ENCODE data around the gene VPS37C.

DNA sequence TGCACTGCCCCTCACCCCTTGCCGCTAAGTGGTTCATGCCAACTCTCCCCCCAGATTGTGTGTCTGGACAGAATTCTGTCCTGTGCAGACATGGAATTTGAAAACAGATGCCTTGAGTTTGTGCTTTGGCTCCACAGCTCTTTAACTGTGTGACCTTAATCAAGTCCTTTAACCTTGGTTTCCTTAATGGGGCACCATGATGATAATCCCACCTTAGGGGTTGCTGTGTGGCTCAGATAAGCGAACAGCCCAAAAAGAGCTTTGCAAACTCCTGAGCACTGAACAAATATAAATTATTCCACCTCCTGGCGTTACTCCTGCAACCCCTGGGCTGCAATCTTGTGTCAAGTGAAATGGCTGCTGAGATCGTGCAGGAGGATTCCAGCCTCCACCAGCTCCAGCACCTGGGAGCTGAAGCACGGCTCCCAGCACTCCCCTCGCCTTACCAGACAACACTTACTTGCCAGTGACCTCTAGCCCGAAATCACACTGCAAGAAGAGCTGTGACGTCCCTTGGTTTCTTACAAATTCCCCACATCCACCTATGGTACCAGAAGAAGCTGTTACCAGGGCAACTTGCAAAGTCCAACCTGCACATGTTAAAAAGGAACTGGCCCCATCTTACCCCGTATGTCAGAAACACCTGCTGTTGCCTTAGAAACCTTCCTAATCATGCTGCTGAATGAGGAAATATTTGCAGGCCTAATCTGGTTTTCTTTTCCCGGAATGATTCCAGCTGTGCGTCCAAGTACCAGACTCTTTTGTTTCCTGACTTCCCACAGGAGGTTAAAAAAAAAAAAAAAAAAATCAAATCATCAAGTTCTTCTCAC is 13.2 kb downstream of the VPS37C start:
- TF ChIP-seq, protein P1, sequence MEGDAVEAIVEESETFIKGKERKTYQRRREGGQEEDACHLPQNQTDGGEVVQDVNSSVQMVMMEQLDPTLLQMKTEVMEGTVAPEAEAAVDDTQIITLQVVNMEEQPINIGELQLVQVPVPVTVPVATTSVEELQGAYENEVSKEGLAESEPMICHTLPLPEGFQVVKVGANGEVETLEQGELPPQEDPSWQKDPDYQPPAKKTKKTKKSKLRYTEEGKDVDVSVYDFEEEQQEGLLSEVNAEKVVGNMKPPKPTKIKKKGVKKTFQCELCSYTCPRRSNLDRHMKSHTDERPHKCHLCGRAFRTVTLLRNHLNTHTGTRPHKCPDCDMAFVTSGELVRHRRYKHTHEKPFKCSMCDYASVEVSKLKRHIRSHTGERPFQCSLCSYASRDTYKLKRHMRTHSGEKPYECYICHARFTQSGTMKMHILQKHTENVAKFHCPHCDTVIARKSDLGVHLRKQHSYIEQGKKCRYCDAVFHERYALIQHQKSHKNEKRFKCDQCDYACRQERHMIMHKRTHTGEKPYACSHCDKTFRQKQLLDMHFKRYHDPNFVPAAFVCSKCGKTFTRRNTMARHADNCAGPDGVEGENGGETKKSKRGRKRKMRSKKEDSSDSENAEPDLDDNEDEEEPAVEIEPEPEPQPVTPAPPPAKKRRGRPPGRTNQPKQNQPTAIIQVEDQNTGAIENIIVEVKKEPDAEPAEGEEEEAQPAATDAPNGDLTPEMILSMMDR (IDR thresholded peaks at IDR 0.05) = no peak
- TF ChIP-seq POLR2A (IDR thresholded peaks at IDR 0.05) = no peak

All from ovary (tissue), 3 donors.